ENCODE measurements around the gene SLC28A1. TPM values are rescaled to one million over a fixed set of nuclear protein-coding genes. Genes with fewer than 3 reads are reported as not detected.

The SLC28A1 gene
- total RNA-seq, 3 donors from 2014 or later (not counting 1 experiment from before 2014, with no cell fraction given): not detected

- intact Hi-C loops (cut with micrococcal nuclease): no loop called here
- Histone ChIP-seq H3K36me3 (ENCODE audit: control insufficient read depth, insufficient read depth, low read length) (no peaks in the 10 kb centered on the region), H3K9me3 (ENCODE audit: control insufficient read depth, insufficient read depth, low read length) (no peaks in the 10 kb centered on the region), H3K27me3 (ENCODE audit: control insufficient read depth, insufficient read depth, low read length) (no peaks in the 10 kb centered on the region), H3K27ac (ENCODE audit: low read length) (no peak overlapping the region), H3K4me1 (ENCODE audit: control insufficient read depth, insufficient read depth, low read length) (no peaks in the 10 kb centered on the region), H3K4me3 (ENCODE audit: low read length) (no peak overlapping the region)
- no peaks in the 10 kb centered on the region for H3K36me3 Mint-ChIP-seq
- peaks cover 4 to 10% of the 10 kb centered on the region in 2 donors for H3K4me1 Mint-ChIP-seq
- WGBS (ENCODE audit: insufficient coverage): 70% methylated on average over 5 of the region's 5 CpGs
- no peak for DNase-seq
- no peaks in the 10 kb centered on the region for H3K9me3 Mint-ChIP-seq
- no peak for ATAC-seq
- H3K4me3 Mint-ChIP-seq: no peak overlapping the region
- H3K27me3 Mint-ChIP-seq (ENCODE audit: low read depth in 2 of 2): peaks cover 0 to 3% of the 10 kb centered on the region in 2 donors
- no peak for TF ChIP-seq CTCF (IDR thresholded peaks at IDR 0.05)
- no peak overlapping the region for H3K27ac Mint-ChIP-seq
Measured at GRCh38 chr15:84929795-84930603, 45.5 kb downstream of the SLC28A1 start.

DNA sequence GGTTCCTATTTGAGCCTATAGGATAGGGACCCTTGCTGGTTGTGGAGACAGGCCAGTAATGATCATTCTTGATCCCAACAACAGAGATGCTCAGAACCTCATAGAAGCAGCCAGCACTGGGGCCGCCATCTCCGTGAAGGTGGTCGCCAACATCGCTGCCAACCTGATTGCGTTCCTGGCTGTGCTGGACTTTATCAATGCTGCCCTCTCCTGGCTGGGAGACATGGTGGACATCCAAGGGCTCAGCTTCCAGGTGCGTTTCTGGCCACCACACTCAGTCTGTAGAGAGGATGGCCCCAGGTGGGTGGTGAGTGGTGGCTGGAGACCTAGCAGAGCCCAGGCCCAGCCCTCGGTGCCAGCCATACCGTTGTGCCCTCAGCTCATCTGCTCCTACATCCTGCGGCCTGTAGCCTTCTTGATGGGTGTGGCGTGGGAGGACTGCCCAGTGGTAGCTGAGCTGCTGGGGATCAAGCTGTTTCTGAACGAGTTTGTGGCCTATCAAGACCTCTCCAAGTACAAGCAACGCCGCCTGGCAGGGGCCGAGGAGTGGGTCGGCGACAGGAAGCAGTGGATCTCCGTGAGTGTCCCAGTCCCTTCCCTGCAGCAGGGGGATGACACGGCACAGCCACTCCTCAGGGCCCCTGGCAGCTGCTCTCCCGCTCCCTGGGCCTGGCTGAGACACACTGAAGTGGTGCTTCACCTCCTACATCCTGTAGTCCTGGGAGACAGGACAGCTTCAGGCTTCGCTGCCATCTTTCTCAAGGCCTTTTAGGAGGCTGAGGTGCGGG is 50.7 kb downstream of the SLC28A1 start:
- no peaks in the 10 kb centered on the region for H3K9me3 Mint-ChIP-seq
- Histone ChIP-seq H3K36me3 (ENCODE audit: control insufficient read depth, insufficient read depth, low read length) (no peaks in the 10 kb centered on the region), H3K27ac (ENCODE audit: low read length) (no peak overlapping the region), H3K27me3 (ENCODE audit: control insufficient read depth, insufficient read depth, low read length) (no peaks in the 10 kb centered on the region), H3K4me1 (ENCODE audit: control insufficient read depth, insufficient read depth, low read length) (no peaks in the 10 kb centered on the region), H3K9me3 (ENCODE audit: control insufficient read depth, insufficient read depth, low read length) (no peaks in the 10 kb centered on the region), H3K4me3 (ENCODE audit: low read length) (no peak overlapping the region)
- DNase-seq: no peak
- intact Hi-C loops (cut with micrococcal nuclease): no loop called here
- no peaks in the 10 kb centered on the region for H3K36me3 Mint-ChIP-seq
- no peak overlapping the region for H3K4me3 Mint-ChIP-seq
- H3K27ac Mint-ChIP-seq: no peak overlapping the region
- peaks cover 8 to 10% of the 10 kb centered on the region in 2 donors for H3K27me3 Mint-ChIP-seq (ENCODE audit: low read depth in 2 of 2)
- TF ChIP-seq CTCF (IDR thresholded peaks at IDR 0.05): no peak
- 92% methylated on average over 21 of the region's 21 CpGs for WGBS (ENCODE audit: insufficient coverage)
- H3K4me1 Mint-ChIP-seq: no peaks in the 10 kb centered on the region
- no peak for ATAC-seq

GRCh38 chr15:84937144-84937543 is 52.7 kb downstream of the SLC28A1 start:
- Mint-ChIP-seq H3K27me3 (ENCODE audit: low read depth in 2 of 2) (peaks cover 8 to 11% of the 10 kb centered on the region in 2 donors), H3K9me3 (no peaks in the 10 kb centered on the region), H3K4me3 (no peak overlapping the region), H3K27ac (no peak overlapping the region), H3K4me1 (no peaks in the 10 kb centered on the region), H3K36me3 (no peaks in the 10 kb centered on the region)
- intact Hi-C loops (cut with micrococcal nuclease): no loop called here
- H3K27ac ChIP-seq (ENCODE audit: low read length): no peak overlapping the region
- no peak for DNase-seq
- no peaks in the 10 kb centered on the region for H3K27me3 ChIP-seq (ENCODE audit: control insufficient read depth, insufficient read depth, low read length)
- WGBS (ENCODE audit: insufficient coverage): 40% methylated on average over 5 of the region's 5 CpGs
- no peaks in the 10 kb centered on the region for H3K9me3 ChIP-seq (ENCODE audit: control insufficient read depth, insufficient read depth, low read length)
- H3K36me3 ChIP-seq (ENCODE audit: control insufficient read depth, insufficient read depth, low read length): no peaks in the 10 kb centered on the region
- TF ChIP-seq CTCF (IDR thresholded peaks at IDR 0.05): no peak
- no peak for ATAC-seq
- no peak overlapping the region for H3K4me3 ChIP-seq (ENCODE audit: low read length)
- no peaks in the 10 kb centered on the region for H3K4me1 ChIP-seq (ENCODE audit: control insufficient read depth, insufficient read depth, low read length)
